ENCODE measurements around the gene APP. TPM values are rescaled to one million over a fixed set of nuclear protein-coding genes. Genes with fewer than 3 reads are reported as not detected.
A peak's percentile ranks its signal among the peaks of the same experiment; 100 is the strongest.
"Not testable (repeated sequence)": the region's sequence is repeated elsewhere in the genome, so short reads cannot be mapped to it uniquely, and the experiment has no call there.

The APP gene
- total and polyA plus RNA-seq, 7 donors: 71.7 to 355 (median 270) TPM

DNA sequence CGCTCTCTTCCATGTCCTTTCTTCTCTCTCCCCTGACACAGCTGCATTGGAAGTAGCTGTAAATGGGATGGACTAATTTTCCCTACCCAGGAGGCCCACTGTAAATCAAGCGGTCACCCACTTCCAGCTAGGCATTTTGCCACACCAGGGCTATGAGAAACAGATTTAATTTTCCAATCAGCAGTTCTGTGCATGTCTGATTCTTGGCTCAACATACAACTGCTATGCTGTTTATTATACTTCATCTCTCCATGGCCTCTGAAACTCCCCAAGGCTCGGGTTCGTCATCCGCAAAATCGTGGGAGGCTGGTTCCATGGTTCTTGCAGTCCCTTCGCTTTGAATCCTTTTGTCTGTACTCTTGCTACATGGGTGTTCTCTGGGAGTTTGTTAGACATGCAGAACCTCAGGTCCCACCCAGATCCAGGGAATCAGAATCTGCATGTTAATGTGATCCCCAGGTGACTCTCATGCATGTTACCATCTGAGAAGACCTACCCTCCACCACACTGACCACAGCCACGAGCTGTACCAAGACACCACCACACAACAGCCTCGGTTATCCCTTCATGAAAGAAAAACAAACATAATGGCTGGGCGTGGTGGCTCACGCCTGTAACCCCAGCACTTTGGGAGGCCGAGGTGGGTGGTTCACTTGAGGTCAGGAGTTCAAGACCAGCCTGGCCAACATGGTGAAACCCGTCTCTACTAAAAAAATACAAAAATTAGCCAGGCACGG is 245.3 kb downstream of the APP start:
- intact Hi-C loops (cut with DNase I): no loop called here

DNA sequence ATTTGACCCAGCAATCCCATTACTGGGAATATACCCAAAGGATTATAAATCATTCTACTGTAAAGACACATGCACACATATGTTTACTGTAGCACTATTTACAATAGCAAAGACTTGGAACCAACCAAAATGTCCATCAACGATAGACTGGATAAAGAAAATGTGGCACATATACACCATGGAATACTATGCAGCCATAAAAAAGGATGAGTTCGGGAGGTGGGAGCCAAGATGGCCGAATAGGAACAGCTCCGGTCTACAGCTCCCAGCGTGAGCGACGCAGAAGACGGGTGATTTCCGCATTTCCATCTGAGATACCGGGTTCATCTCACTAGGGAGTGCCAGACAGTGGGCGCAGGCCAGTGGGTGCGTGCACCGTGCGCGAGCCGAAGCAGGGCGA is 252.4 kb downstream of the APP start:
- H3K27me3 ChIP-seq; DNase-seq; intact Hi-C loops (cut with DNase I); H3K4me1 ChIP-seq; H3K4me3 ChIP-seq; H3K36me3 ChIP-seq; H3K27ac ChIP-seq; H3K9me3 ChIP-seq: not testable (repeated sequence)
- WGBS, 2 donors: 96 to 97% methylated on average over 16 of the region's 17 CpGs

More for the DNA sequence above, 245.3 kb downstream of the APP start:
- no peaks in the 10 kb centered on the region for H3K9me3 ChIP-seq
- WGBS, 2 donors: 70 to 82% methylated on average over 13 to 14 of the region's 14 CpGs
- peak overlapping the region in 2 of 4 donors; percentile 31 to 52 for H3K27ac ChIP-seq
- no peaks in the 10 kb centered on the region for H3K36me3 ChIP-seq
- no peak for DNase-seq
- no peak for TF ChIP-seq EP300 (IDR thresholded peaks at IDR 0.05)
- no peak for TF ChIP-seq POLR2AphosphoS5 (IDR thresholded peaks at IDR 0.05)
- TF ChIP-seq, protein P1, sequence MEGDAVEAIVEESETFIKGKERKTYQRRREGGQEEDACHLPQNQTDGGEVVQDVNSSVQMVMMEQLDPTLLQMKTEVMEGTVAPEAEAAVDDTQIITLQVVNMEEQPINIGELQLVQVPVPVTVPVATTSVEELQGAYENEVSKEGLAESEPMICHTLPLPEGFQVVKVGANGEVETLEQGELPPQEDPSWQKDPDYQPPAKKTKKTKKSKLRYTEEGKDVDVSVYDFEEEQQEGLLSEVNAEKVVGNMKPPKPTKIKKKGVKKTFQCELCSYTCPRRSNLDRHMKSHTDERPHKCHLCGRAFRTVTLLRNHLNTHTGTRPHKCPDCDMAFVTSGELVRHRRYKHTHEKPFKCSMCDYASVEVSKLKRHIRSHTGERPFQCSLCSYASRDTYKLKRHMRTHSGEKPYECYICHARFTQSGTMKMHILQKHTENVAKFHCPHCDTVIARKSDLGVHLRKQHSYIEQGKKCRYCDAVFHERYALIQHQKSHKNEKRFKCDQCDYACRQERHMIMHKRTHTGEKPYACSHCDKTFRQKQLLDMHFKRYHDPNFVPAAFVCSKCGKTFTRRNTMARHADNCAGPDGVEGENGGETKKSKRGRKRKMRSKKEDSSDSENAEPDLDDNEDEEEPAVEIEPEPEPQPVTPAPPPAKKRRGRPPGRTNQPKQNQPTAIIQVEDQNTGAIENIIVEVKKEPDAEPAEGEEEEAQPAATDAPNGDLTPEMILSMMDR (IDR thresholded peaks at IDR 0.05): no peak
- no peak for TF ChIP-seq POLR2A (IDR thresholded peaks at IDR 0.05)
- H3K4me3 ChIP-seq: no peak overlapping the region
- no peaks in the 10 kb centered on the region for H3K27me3 ChIP-seq
- H3K4me1 ChIP-seq: peaks cover 0 to 8% (median 5%) of the 10 kb centered on the region in 4 donors

DNA sequence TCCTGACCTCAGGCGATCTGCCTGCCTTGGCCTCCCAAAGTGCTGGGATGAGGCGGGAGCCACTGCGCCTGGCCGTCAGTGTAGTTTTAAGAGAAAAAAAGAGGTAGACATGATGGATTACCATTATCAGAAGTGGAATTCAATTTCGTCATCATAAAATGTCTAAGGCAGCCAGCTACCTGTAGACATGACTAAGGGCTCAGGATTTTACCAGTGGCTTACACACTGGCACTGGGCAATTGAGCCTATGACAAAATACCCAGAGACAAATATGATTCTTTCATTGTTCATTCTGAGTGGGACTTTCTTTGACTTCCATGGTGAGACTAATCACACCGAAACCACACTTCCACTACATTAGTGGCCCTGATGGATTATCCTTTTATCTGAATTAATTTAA is 254.3 kb downstream of the APP start:
- H3K4me3 ChIP-seq: no peak overlapping the region
- H3K9me3 ChIP-seq: no peaks in the 10 kb centered on the region
- no peaks in the 10 kb centered on the region for H3K36me3 ChIP-seq
- 95 to 96% methylated on average over 6 of the region's 6 CpGs for WGBS, 2 donors
- intact Hi-C loops (cut with DNase I): no loop called here
- no peaks in the 10 kb centered on the region for H3K4me1 ChIP-seq
- no peak overlapping the region for H3K27ac ChIP-seq
- DNase-seq: no peak
- no peaks in the 10 kb centered on the region for H3K27me3 ChIP-seq
- TF ChIP-seq, protein P1 (IDR thresholded peaks at IDR 0.05): no peak
- no peak for TF ChIP-seq POLR2AphosphoS5 (IDR thresholded peaks at IDR 0.05)
- TF ChIP-seq POLR2A (IDR thresholded peaks at IDR 0.05): no peak
- TF ChIP-seq EP300 (IDR thresholded peaks at IDR 0.05): no peak

DNA sequence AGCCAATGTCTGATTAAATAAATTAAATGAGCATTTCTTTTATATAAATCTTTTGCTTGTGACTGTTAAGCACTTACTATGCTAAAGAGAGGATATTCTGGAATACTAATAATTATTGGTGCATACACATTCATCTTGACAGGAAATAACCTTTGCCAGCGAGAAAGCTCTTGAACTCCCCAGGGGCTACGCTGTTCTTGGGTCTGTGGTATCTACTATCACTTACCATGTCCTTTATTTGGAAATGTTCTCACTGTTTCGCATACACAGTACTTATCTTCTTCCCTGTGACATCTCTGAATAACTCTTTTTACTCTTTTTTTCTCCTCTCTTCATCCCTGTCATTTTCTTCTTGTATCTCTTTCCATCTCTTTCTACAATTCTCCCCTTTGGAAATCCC is 257.1 kb downstream of the APP start:
- no peaks in the 10 kb centered on the region for H3K36me3 ChIP-seq
- no peaks in the 10 kb centered on the region for H3K9me3 ChIP-seq
- H3K4me1 ChIP-seq: peaks cover 0 to 5% (median 4%) of the 10 kb centered on the region in 4 donors
- H3K27ac ChIP-seq: no peak overlapping the region
- no peak for DNase-seq
- no peak overlapping the region for H3K4me3 ChIP-seq
- TF ChIP-seq POLR2AphosphoS5 (IDR thresholded peaks at IDR 0.05) (no peak), EP300 (IDR thresholded peaks at IDR 0.05) (no peak), POLR2A (IDR thresholded peaks at IDR 0.05) (no peak)
- TF ChIP-seq, protein P1 (IDR thresholded peaks at IDR 0.05): no peak
- WGBS, 2 donors: 72 to 88% methylated on average over 3 of the region's 3 CpGs
- intact Hi-C loops (cut with DNase I): no loop called here
- H3K27me3 ChIP-seq: no peaks in the 10 kb centered on the region

DNA sequence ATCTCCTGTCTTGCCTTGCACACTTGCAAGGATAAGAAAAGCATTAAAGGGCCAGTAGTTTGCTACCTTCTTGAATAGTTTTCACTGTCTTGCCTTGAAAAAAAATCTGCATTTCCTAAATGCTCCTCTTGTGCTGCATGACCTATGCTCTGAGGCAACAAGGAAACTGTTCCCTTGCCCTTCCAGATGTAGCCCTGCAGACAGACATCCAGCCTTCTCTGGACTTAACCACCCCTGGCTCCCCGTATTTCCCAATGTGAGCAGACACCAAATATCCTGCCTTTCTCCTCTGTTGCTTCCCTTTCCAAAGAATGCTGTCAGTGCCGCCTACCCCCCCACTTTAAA is 258.2 kb downstream of the APP start:
- 25 to 69% methylated on average over 2 of the region's 2 CpGs for WGBS, 2 donors
- no peak overlapping the region for H3K27ac ChIP-seq
- no peaks in the 10 kb centered on the region for H3K27me3 ChIP-seq

More for the DNA sequence above, 258.2 kb downstream of the APP start:
- TF ChIP-seq POLR2A (IDR thresholded peaks at IDR 0.05): no peak
- no peak for TF ChIP-seq POLR2AphosphoS5 (IDR thresholded peaks at IDR 0.05)
- no peak for TF ChIP-seq EP300 (IDR thresholded peaks at IDR 0.05)
- no peaks in the 10 kb centered on the region for H3K9me3 ChIP-seq
- peaks cover 0 to 15% (median 14%) of the 10 kb centered on the region in 4 donors for H3K4me1 ChIP-seq
- no peaks in the 10 kb centered on the region for H3K36me3 ChIP-seq
- no peak for DNase-seq
- no peak overlapping the region for H3K4me3 ChIP-seq
- intact Hi-C loops (cut with DNase I): no loop called here
